B cell (primary cell): ENCODE data around the gene GMEB2.

Source experiments
- EZH2 ChIP-seq: IDR thresholded peaks from 2 replicates; pipeline ENCODE4 v1.6.1; 2012; ENCODE audit warnings: borderline replicate concordance, low read depth, mild to moderate bottlenecking, moderate library complexity, low read length; ENCODE audit not compliant: insufficient read depth, poor library complexity, severe bottlenecking
- TF ChIP-seq, protein P1 (sequence below): fragments of 200-600 bp; IDR thresholded peaks from one replicate; pipeline ENCODE4 v1.8.0; 2022; ENCODE audit warnings: antibody characterized with exemption, mild to moderate bottlenecking

DNA sequence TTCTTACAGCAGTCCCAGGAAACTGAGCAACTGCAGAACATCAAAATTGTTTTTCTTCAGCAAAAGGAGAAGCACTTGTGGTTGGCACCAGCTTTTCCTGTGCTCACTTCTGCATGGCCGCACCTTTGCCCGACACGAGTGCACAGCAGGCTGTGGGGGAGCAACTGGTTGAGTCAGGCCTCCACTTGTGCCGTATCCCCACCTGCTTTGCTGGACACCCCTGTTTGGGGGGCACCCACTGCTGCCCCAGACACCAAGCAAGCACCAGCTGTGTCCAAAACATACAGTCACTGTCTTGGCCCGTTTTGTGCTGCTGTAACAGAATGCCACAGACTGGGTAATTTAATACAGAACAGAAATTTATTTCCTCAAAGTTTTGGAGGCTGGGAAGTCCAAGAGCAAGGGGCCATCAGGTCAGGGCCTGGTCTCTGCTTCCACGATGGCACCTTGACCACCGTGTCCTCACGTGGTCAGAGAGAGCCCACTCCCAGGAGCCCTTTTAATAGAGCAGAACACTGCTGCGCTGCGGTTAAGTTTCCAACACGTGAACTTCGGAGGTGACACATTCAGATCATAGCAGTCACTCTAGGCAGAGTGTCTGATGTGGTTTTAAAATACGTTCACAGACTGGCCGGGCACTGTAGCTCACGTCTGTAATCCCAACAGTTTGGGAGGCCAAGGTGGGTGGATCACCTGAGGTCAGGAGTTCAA lies 8.7 kb upstream of the GMEB2 start:
- TF ChIP-seq, protein P1, sequence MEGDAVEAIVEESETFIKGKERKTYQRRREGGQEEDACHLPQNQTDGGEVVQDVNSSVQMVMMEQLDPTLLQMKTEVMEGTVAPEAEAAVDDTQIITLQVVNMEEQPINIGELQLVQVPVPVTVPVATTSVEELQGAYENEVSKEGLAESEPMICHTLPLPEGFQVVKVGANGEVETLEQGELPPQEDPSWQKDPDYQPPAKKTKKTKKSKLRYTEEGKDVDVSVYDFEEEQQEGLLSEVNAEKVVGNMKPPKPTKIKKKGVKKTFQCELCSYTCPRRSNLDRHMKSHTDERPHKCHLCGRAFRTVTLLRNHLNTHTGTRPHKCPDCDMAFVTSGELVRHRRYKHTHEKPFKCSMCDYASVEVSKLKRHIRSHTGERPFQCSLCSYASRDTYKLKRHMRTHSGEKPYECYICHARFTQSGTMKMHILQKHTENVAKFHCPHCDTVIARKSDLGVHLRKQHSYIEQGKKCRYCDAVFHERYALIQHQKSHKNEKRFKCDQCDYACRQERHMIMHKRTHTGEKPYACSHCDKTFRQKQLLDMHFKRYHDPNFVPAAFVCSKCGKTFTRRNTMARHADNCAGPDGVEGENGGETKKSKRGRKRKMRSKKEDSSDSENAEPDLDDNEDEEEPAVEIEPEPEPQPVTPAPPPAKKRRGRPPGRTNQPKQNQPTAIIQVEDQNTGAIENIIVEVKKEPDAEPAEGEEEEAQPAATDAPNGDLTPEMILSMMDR, result no peak
- no peak for TF ChIP-seq EZH2
